Psoas muscle (tissue), 8 donors: ENCODE measurements around the gene ITIH1. TPM values are rescaled to one million over a fixed set of nuclear protein-coding genes. Genes with fewer than 3 reads are reported as not detected.

ENCODE experiments used
- ATAC-seq, 4 donors: fragments of 200-7000 bp; cut with Tn5 transposase; one replicate each; pipeline ENCODE4 v1.9.1; 2020; ENCODE audit warnings: moderate library complexity in 3 of 4, mild to moderate bottlenecking in 2 of 4
- DNase-seq, 2 donors: peaks; one replicate each; pipeline ENCODE4 v3.0.0-alpha.2; 2020
- H3K27ac ChIP-seq: fragments of 200-600 bp; one replicate; pipeline ENCODE4 v1.8.0; 2022
- H3K27me3 ChIP-seq, 3 donors: fragments of 200-600 bp in 1 of 3; one replicate each; pipeline versions ENCODE4 v1.6.1 to v1.8.0; 2013 to 2022; ENCODE audit warnings: low read length in 2 of 3, mild to moderate bottlenecking in 2 of 3, moderate library complexity in 1 of 3; ENCODE audit not compliant: insufficient read depth in 3 of 3
- H3K36me3 ChIP-seq, 2 donors: fragments of 200-600 bp in 1 of 2; one replicate each; pipeline versions ENCODE4 v1.6.1 to v1.8.0; 2013 to 2022; ENCODE audit warnings: low read depth in 1 of 2, mild to moderate bottlenecking in 1 of 2, moderate library complexity in 1 of 2; ENCODE audit not compliant: insufficient read depth in 1 of 2
- H3K4me1 ChIP-seq: fragments of 200-600 bp; one replicate; pipeline ENCODE4 v1.8.0; 2022
- H3K4me3 ChIP-seq: fragments of 200-600 bp; one replicate; pipeline ENCODE4 v1.8.0; 2022; ENCODE audit warnings: mild to moderate bottlenecking
- H3K9me3 ChIP-seq: fragments of 200-600 bp; one replicate; pipeline ENCODE4 v1.8.0; 2022
- WGBS, 3 donors: extraction: QIAGEN DNeasy Blood & Tissue Kit; methylation state at CpG; one replicate each; pipeline versions ENCODE4 v1.1.6 to v1.1.7; 2013; 5-methylcytosine and 5-hydroxymethylcytosine counted together
- intact Hi-C, 2 donors: fragments of 100-400 bp; cut with DNase I; formaldehyde crosslinking; loops; one replicate each; pipeline versions ENCODE4 v1.11.0 to v1.14.2; 2022
- polyA plus RNA-seq, 3 donors: library from polyadenylated mRNA; stranded (reverse); fragments of 200-250 nt; gene quantifications; one replicate each; pipeline ENCODE4 v1.2.3, GENCODE V29; 2013
- total RNA-seq, 4 donors: library from RNA; stranded (reverse); fragmentation: NEBNext Ultra II Directional in 2 of 4; extraction: Animal tissue kit (Norgen Biotek cat#: 25700) in 2 of 4; gene quantifications; one replicate each; pipeline versions ENCODE4 v1.2.1 to v1.2.4, GENCODE V29; 2021 to 2023
- TF ChIP-seq, protein P1 (sequence below): fragments of 200-600 bp; IDR thresholded peaks from one replicate; pipeline ENCODE4 v1.8.0; 2022; ENCODE audit warnings: antibody characterized with exemption
- donor health status: healthy with polysubstance abuse.
- donor health status: DM: no; HTN: no; CAD: no; lungs with moderate emphysema.
- donor health status: Bipolar disorder and iron deficiency.
- donor health status: healthy.
- donor health status: DM: yes; HTN: yes; CAD: no.
- donor health status: DM: no; HTN: no; CAD: no.
- donor health status: DM: no; HTN: no; CAD: no.
- donor health status: DM: yes; HTN: yes; CAD: no.

ITIH1 gene
- total and polyA plus RNA-seq, 7 donors: 0.03 TPM; not detected in 6

DNA sequence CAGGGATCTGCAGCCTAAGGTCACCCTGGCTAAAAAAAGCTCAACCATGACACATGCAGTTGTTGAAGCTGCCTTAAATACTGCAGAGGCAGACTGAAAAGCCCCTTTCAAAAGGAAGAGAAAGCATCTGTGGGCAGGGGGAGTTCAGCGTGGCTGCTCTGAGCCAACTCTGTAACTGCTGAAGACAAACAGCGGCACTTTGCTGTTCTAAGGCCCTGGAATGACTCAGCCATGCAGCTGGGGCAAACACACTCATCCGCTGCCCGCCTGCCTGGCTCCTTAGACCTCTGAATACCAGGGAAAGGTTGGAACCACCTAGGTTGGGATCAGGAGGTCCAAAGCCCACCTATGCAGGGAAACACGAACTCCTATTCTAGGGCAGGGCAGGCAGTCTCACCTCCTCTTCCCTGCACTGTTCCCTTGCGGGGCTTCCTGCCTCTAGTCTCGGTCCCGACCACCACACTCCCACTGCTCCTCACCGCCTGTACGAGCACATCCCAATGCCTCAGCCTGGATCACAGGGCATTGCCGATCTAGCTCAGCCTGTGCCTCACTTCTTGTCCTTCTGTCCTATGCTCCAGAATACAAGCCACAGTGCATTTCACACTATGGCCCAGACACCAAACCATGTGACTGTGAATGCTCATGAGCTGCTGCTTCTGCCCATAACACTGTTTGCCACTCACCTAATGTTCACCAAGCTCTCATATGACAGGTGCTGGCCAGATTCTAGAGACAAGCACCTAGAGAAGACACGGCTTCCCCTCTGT lies 64.0 kb downstream of the ITIH1 start:
- DNase-seq (peak in 1 of 2 donors; percentile 54), ATAC-seq (peak; percentile 31 to 50 (median 42))
- H3K36me3 ChIP-seq: peaks cover 0 to 14% of the 10 kb centered on the region in 2 donors
- H3K9me3 ChIP-seq: no peaks in the 10 kb centered on the region
- peak overlapping the region; percentile 97 for H3K27ac ChIP-seq
- intact Hi-C loops: no loop called here
- H3K27me3 ChIP-seq: no peaks in the 10 kb centered on the region
- peak overlapping the region; percentile 56 for H3K4me3 ChIP-seq
- WGBS, 3 donors: 49 to 83% (median 57%) methylated on average over 12 of the region's 12 CpGs
- TF ChIP-seq, protein P1, sequence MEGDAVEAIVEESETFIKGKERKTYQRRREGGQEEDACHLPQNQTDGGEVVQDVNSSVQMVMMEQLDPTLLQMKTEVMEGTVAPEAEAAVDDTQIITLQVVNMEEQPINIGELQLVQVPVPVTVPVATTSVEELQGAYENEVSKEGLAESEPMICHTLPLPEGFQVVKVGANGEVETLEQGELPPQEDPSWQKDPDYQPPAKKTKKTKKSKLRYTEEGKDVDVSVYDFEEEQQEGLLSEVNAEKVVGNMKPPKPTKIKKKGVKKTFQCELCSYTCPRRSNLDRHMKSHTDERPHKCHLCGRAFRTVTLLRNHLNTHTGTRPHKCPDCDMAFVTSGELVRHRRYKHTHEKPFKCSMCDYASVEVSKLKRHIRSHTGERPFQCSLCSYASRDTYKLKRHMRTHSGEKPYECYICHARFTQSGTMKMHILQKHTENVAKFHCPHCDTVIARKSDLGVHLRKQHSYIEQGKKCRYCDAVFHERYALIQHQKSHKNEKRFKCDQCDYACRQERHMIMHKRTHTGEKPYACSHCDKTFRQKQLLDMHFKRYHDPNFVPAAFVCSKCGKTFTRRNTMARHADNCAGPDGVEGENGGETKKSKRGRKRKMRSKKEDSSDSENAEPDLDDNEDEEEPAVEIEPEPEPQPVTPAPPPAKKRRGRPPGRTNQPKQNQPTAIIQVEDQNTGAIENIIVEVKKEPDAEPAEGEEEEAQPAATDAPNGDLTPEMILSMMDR: no peak
- peaks cover 93% of the 10 kb centered on the region for H3K4me1 ChIP-seq

Other genes starting within 250 kb of the ITIH1 start
- 10 to 100 TPM in 2 of 4 donors, 1 to 10 TPM in 2; 6.8 to 13.7 (median 10.4) TPM for gene NT5DC2, start 243.7 kb upstream of the ITIH1 start, total RNA-seq
- gene NT5DC2, start 243.7 kb upstream of the ITIH1 start, polyA plus RNA-seq: 10 to 100 TPM in 2 of 3 donors, 1 to 10 TPM in 1; 8.8 to 10.5 (median 10.3) TPM
- gene UQCC5, start 241.0 kb upstream of the ITIH1 start, total RNA-seq: 10 to 100 TPM; 29.5 to 32.7 (median 31.0) TPM
- 10 to 100 TPM; 34.4 to 95.4 (median 67.9) TPM for gene UQCC5, start 241.0 kb upstream of the ITIH1 start, polyA plus RNA-seq
- 10 to 100 TPM; 38.0 to 46.7 (median 39.9) TPM for gene PBRM1, start 91.7 kb upstream of the ITIH1 start, total RNA-seq
- gene PBRM1, start 91.7 kb upstream of the ITIH1 start, polyA plus RNA-seq: 10 to 100 TPM in 2 of 3 donors, 1 to 10 TPM in 1; 7.5 to 21.9 (median 12.1) TPM
- gene GNL3, start 91.6 kb upstream of the ITIH1 start, total RNA-seq: 100 to 1,000 TPM in 1 of 4 donors, 10 to 100 TPM in 3; 47.3 to 109 (median 67.9) TPM
- gene GNL3, start 91.6 kb upstream of the ITIH1 start, polyA plus RNA-seq: 100 to 1,000 TPM in 2 of 3 donors, 10 to 100 TPM in 1; 80.6 to 145 (median 135) TPM
- gene GLT8D1, start 71.8 kb upstream of the ITIH1 start, total RNA-seq: 10 to 100 TPM; 12.0 to 20.5 (median 19.8) TPM
- gene GLT8D1, start 71.8 kb upstream of the ITIH1 start, polyA plus RNA-seq: 10 to 100 TPM; 16.6 to 40.1 (median 22.2) TPM
- gene SPCS1, start 71.5 kb upstream of the ITIH1 start, total RNA-seq: 10 to 100 TPM; 55.7 to 85.6 (median 75.3) TPM
- 100 to 1,000 TPM; 108 to 133 (median 116) TPM for gene SPCS1, start 71.5 kb upstream of the ITIH1 start, polyA plus RNA-seq
- gene NEK4, start 6.7 kb upstream of the ITIH1 start, total RNA-seq: 10 to 100 TPM; 13.8 to 22.1 (median 17.4) TPM
- 10 to 100 TPM in 1 of 3 donors, 1 to 10 TPM in 2; 4.7 to 22.2 (median 5.2) TPM for gene NEK4, start 6.7 kb upstream of the ITIH1 start, polyA plus RNA-seq
- gene ITIH3, start 17.2 kb downstream of the ITIH1 start, total RNA-seq: under 1 TPM in 2 of 4 donors, not detected in 2; 0.25 to 0.77 TPM
- gene ITIH3, start 17.2 kb downstream of the ITIH1 start, polyA plus RNA-seq: under 1 TPM; 0.18 to 0.39 (median 0.29) TPM
- gene ITIH4, start 53.1 kb downstream of the ITIH1 start, total RNA-seq: 10 to 100 TPM; 13.1 to 90.8 (median 38.8) TPM
- 10 to 100 TPM in 1 of 3 donors, 1 to 10 TPM in 2; 1.3 to 29.2 (median 7.4) TPM for gene ITIH4, start 53.1 kb downstream of the ITIH1 start, polyA plus RNA-seq
- gene MUSTN1, start 57.4 kb downstream of the ITIH1 start, total RNA-seq: 1,000 to 10,000 TPM in 2 of 4 donors, 100 to 1,000 TPM in 2; 138 to 1,165 (median 841) TPM
- 1,000 to 10,000 TPM in 1 of 3 donors, 100 to 1,000 TPM in 1, 10 to 100 TPM in 1; 91.1 to 1,241 (median 578) TPM for gene MUSTN1, start 57.4 kb downstream of the ITIH1 start, polyA plus RNA-seq
- 10 to 100 TPM in 3 of 4 donors, 1 to 10 TPM in 1; 7.1 to 12.9 (median 11.3) TPM for gene STIMATE, start 119.9 kb downstream of the ITIH1 start, total RNA-seq
- 10 to 100 TPM in 1 of 3 donors, 1 to 10 TPM in 2; 3.5 to 22.3 (median 5.6) TPM for gene STIMATE, start 119.9 kb downstream of the ITIH1 start, polyA plus RNA-seq